K562 (cell line): ENCODE measurements around the gene HK1. TPM values are rescaled to one million over a fixed set of nuclear protein-coding genes. Genes with fewer than 3 reads are reported as not detected.

Experiments
- ATAC-seq: fragments of 200-7000 bp; cut with Tn5 transposase; 3 replicates; pipeline ENCODE4 v1.9.1; 2020; ENCODE audit warnings: moderate library complexity
- BruUV-seq: library from RNA; stranded (reverse); fragments of 400-500 nt; replicated peaks from 2 replicates; lab custom pipeline; 2021; lab: Mats Ljungman, UMichigan
- CTCF ChIA-PET: fragments of 300-600 bp; formaldehyde crosslinking; extraction: SDS; loops from one replicate; lab custom pipeline; 2021; ENCODE audit warnings: low intra/inter-chr PET ratio; lab: Yijun Ruan, JAX
- POLR2A ChIA-PET: fragments of 300-600, 350-650 bp; sonication (Branson Sonifier 250); formaldehyde crosslinking; extraction: SDS; loops from one replicate; lab custom pipeline; 2021; ENCODE audit warnings: antibody characterized with exemption, inconsistent platforms; lab: Yijun Ruan, JAX
- DNase-seq, 4 experiments: peaks; one replicate each; pipeline versions ENCODE4 v3.0.0 to v3.0.0-alpha.2; 2011 to 2018; ENCODE audit warnings: low spot score in 3 of 4, mixed read lengths in 3 of 4; ENCODE audit errors: extremely low read depth in 1 of 4
- FAIRE-seq: peaks from 2 replicates; lab custom pipeline; 2011; peaks lifted over from hg19 to GRCh38; lab: Jason Lieb, UNC
- H2AFZ ChIP-seq: 2 replicates; pipeline ENCODE4 v1.6.0; 2011; ENCODE audit warnings: low read depth, low read length, control low read depth, inconsistent platforms
- H3K27ac ChIP-seq: fragments of 200-600 bp; 3 replicates; pipeline ENCODE4 v1.8.0; 2011; ENCODE audit warnings: low read depth, mild to moderate bottlenecking, control low read depth, inconsistent platforms, low read length, moderate library complexity, mixed read lengths; ENCODE audit errors: extremely low read depth
- H3K27me3 ChIP-seq, 2 experiments: fragments of 300-600 bp in 1 of 2; 2 replicates in 1 of 2; 3 replicates in 1 of 2; pipeline versions ENCODE4 v1.6.0 to v1.8.0; 2011; ENCODE audit warnings: inconsistent platforms in 2 of 2, low read length in 2 of 2, mild to moderate bottlenecking in 1 of 2, mixed read lengths in 1 of 2, moderate library complexity in 1 of 2; ENCODE audit not compliant: control insufficient read depth in 2 of 2, insufficient read depth in 2 of 2
- H3K36me3 ChIP-seq: fragments of 300-600 bp; 3 replicates; pipeline ENCODE4 v1.8.0; 2011; ENCODE audit warnings: mild to moderate bottlenecking, low read length, inconsistent platforms; ENCODE audit not compliant: control insufficient read depth, insufficient read depth
- H3K4me1 ChIP-seq, 2 experiments: fragments of 200-600 bp in 1 of 2; replicated peaks in 1 of 2; 2 replicates in 1 of 2; 3 replicates in 1 of 2; pipeline versions ENCODE4 v1.5.1 to v1.8.0; 2011; ENCODE audit warnings: inconsistent platforms in 2 of 2, low read length in 2 of 2, mild to moderate bottlenecking in 1 of 2, mixed read lengths in 1 of 2, moderate library complexity in 1 of 2; ENCODE audit not compliant: control insufficient read depth in 2 of 2, insufficient read depth in 2 of 2
- H3K4me2 ChIP-seq: 2 replicates; pipeline ENCODE4 v1.6.1; 2011; ENCODE audit warnings: low read length, control low read depth, inconsistent platforms, mixed read lengths; ENCODE audit not compliant: insufficient read depth
- H3K4me3 ChIP-seq: fragments of 200-600 bp; sonication (generic), shearing (Covaris generic); 2 replicates; pipeline ENCODE4 v1.5.1; 2016; ENCODE audit warnings: control low read depth, inconsistent platforms
- H3K79me2 ChIP-seq: fragments of 200-600 bp; 3 replicates; pipeline ENCODE4 v1.8.0; 2011; ENCODE audit warnings: low read length, inconsistent platforms; ENCODE audit not compliant: control insufficient read depth, insufficient read depth
- H3K9ac ChIP-seq, 2 experiments: 2 replicates each; pipeline versions ENCODE4 v1.6.0 to v1.6.1; 2011; ENCODE audit warnings: low read depth in 2 of 2, low read length in 2 of 2, control low read depth in 1 of 2, inconsistent platforms in 1 of 2, mild to moderate bottlenecking in 1 of 2, mixed read lengths in 1 of 2; ENCODE audit not compliant: insufficient read depth in 1 of 2
- H3K9me1 ChIP-seq: one replicate; pipeline ENCODE4 v1.6.0; 2011; ENCODE audit warnings: inconsistent platforms, mild to moderate bottlenecking, low read length, moderate library complexity; ENCODE audit not compliant: control insufficient read depth, insufficient read depth
- H3K9me3 ChIP-seq: replicated peaks from 2 replicates; pipeline ENCODE4 v1.5.1; 2011; ENCODE audit warnings: low read depth, low read length, inconsistent platforms; ENCODE audit not compliant: control insufficient read depth, insufficient read depth
- H4K20me1 ChIP-seq: replicated peaks from 2 replicates; pipeline ENCODE4 v1.6.1; 2011; ENCODE audit warnings: low read length, inconsistent platforms, mixed read lengths; ENCODE audit not compliant: control insufficient read depth, insufficient read depth
- DPF2 ChIP-seq: fragments of 450-650 bp; IDR thresholded peaks from 2 replicates; pipeline ENCODE4 v1.6.1; 2016
- HSF4 ChIP-seq: fragments of 250-450 bp; sonication (Bioruptor Pico); IDR thresholded peaks from 2 replicates; pipeline ENCODE4 v2.1.2; 2022; ENCODE audit warnings: mild to moderate bottlenecking, moderate library complexity, borderline replicate concordance
- KAT8 ChIP-seq: fragments of 450-650 bp; IDR thresholded peaks from 2 replicates; pipeline ENCODE4 v1.6.1; 2016; ENCODE audit warnings: low read depth, mild to moderate bottlenecking
- MEF2A ChIP-seq: IDR thresholded peaks from 2 replicates; pipeline ENCODE4 v1.6.1; 2011; ENCODE audit warnings: low read depth, mild to moderate bottlenecking, low read length, moderate library complexity; ENCODE audit not compliant: control insufficient read depth
- PCBP2 ChIP-seq: fragments of 200-400 bp; formaldehyde crosslinking; IDR thresholded peaks from 2 replicates; pipeline ENCODE4 v1.6.1; 2018; ENCODE audit warnings: low read length, low read depth, mild to moderate bottlenecking, moderate library complexity; ENCODE audit not compliant: poor library complexity, severe bottlenecking
- PPARD ChIP-seq: fragments of 250-450 bp; sonication (Bioruptor Pico); IDR thresholded peaks from 2 replicates; pipeline ENCODE4 v1.8.0; 2022; ENCODE audit warnings: inconsistent platforms, mild to moderate bottlenecking, moderate library complexity
- RFX1 ChIP-seq: fragments of 450-650 bp; IDR thresholded peaks from 2 replicates; pipeline ENCODE4 v1.6.1; 2016; ENCODE audit warnings: mild to moderate bottlenecking, moderate library complexity
- SAP30 ChIP-seq: fragments of 200-600 bp; sonication (generic); IDR thresholded peaks from 2 replicates; pipeline ENCODE4 v1.6.1; 2012; ENCODE audit warnings: borderline replicate concordance, low read depth, mild to moderate bottlenecking, moderate library complexity, low read length, control low read depth, inconsistent platforms; ENCODE audit not compliant: insufficient read depth, poor library complexity, severe bottlenecking
- TFAM ChIP-seq: fragments of 250-450 bp; sonication (Bioruptor Pico); conservative IDR thresholded peaks from 2 replicates; pipeline ENCODE4 v1.5.0; 2021; ENCODE audit warnings: mild to moderate bottlenecking, moderate library complexity
- YBX1 ChIP-seq: fragments of 450-650 bp; IDR thresholded peaks from 2 replicates; pipeline ENCODE4 v1.7.1; 2016; ENCODE audit warnings: mild to moderate bottlenecking
- ZC3H11A ChIP-seq: IDR thresholded peaks from 2 replicates; pipeline ENCODE4 v1.6.1; 2012; ENCODE audit warnings: low read depth, low read length, improper control_type of control experiment
- ZC3H4 ChIP-seq: sonication (generic); formaldehyde crosslinking; IDR thresholded peaks from 2 replicates; pipeline ENCODE4 v1.9.0; 2021; ENCODE audit warnings: missing genetic modification reagents, borderline replicate concordance
- ZNF717 ChIP-seq: fragments of 250-450 bp; sonication (Bioruptor Pico); IDR thresholded peaks from 2 replicates; pipeline ENCODE4 v1.5.0; 2021
- WGBS: fragments of 100-300 bp; shearing (Covaris generic); methylation state at CpG from one replicate; pipeline ENCODE4 v1.1.6; 2016; ENCODE audit warnings: low coverage, mixed read lengths; ENCODE audit not compliant: insufficient coverage; ENCODE audit errors: missing lambda C conversion rate; 5-methylcytosine and 5-hydroxymethylcytosine counted together
- in situ Hi-C: fragments of 300-500 bp; cut with MboI; formaldehyde crosslinking; loops from 4 replicates; pipeline ENCODE4 v1.15.0; 2018; ENCODE audit warnings: inconsistent platforms, mixed read lengths
- intact Hi-C: fragments of 100-400 bp; cut with micrococcal nuclease; formaldehyde crosslinking; loops from 2 replicates; pipeline ENCODE4 v1.14.2; 2022
- polyA plus RNA-seq, 8 experiments: library from polyadenylated mRNA; depleted of rRNA in 4 of 8; stranded (reverse) in 5 of 8; unstranded in 3 of 8; fragments of >200 nt; fragmentation: Nextera tagmentation in 2 of 8; fragmentation: Illumina TruSeq in 1 of 8; extraction: Ambion mirVana in 2 of 8; extraction: Trizol in 1 of 8; gene quantifications; 2 replicates each; pipeline versions ENCODE4 v1.2.1 to v1.2.3, GENCODE V29; 2011 to 2014; ENCODE audit warnings: inconsistent platforms in 1 of 8, missing spikeins in 1 of 8
- total RNA-seq, 7 experiments: library from RNA; depleted of rRNA in 6 of 7; stranded (reverse); fragments of >200 nt in 6 of 7; fragmentation: Illumina TruSeq in 2 of 7; extraction: Trizol in 2 of 7; gene quantifications; 2 replicates each; pipeline versions ENCODE4 v1.2.1 to v1.2.3, GENCODE V29; 2011 to 2021; ENCODE audit warnings: low replicate concordance in 1 of 7
- TF ChIP-seq, protein P1 (sequence below): fragments of 250-450 bp; sonication (Bioruptor Pico); IDR thresholded peaks from 2 replicates; pipeline ENCODE4 v1.4.0; 2020

HK1 gene
- total and polyA plus RNA-seq, 9 of the 15 experiments (the other 6 are each of a cell fraction or from before 2014, with no cell fraction given): 29.2 to 444 (median 193) TPM

DNA sequence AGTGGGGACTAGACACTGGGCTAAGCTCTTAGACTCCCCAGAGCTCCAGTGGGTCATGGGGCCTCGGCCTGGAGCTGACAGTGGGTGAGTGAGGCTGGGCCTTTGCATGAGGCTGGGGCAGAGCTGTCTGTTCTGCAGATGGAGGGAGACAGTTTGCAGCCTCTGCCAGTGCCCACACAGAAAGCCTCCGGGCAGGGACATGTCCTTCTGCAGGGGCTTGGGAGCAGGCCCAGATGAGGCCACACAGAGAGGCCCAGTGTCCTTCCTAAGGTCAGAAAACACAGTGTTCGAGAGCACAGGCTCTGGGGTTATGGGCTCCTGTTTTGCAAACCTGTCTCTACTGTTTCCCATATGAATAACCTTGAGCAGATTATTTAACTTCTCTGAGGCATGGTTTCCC, 25.1 kb upstream of the HK1 start:
- Histone ChIP-seq H3K4me2 (no peak overlapping the region), H4K20me1 (no peaks in the 10 kb centered on the region), H3K36me3 (no peaks in the 10 kb centered on the region), H2AFZ (peak overlapping the region; percentile 30; the same call in 1 of the 2 replicates), H3K9ac (0 out of 4 replicates have a peak overlapping the region, but pooled peaks of 1 of the 2 experiments have one; percentile 15), H3K27me3 (no peaks in the 10 kb centered on the region), H3K79me2 (no peaks in the 10 kb centered on the region), H3K9me3 (no peaks in the 10 kb centered on the region), H3K9me1 (no peaks in the 10 kb centered on the region), H3K4me1 (peaks cover 0 to 11% of the 10 kb centered on the region in 2 experiments; a peak in 2 of 5 replicates), H3K4me3 (no peak overlapping the region), H3K27ac (no peak overlapping the region)
- ATAC-seq (no peak), DNase-seq (no peak), FAIRE-seq (no peak)
- TF ChIP-seq SAP30 (no peak), PPARD (no peak), PCBP2 (no peak), RFX1 (no peak), MEF2A (no peak), YBX1 (no peak), ZC3H11A (no peak), ZC3H4 (CRISPR knock-in tag) (no peak), HSF4 (CRISPR knock-in tag) (no peak), KAT8 (no peak), ZNF717 (CRISPR knock-in tag) (no peak), TFAM (no peak), DPF2 (no peak)
- TF ChIP-seq, protein P1, sequence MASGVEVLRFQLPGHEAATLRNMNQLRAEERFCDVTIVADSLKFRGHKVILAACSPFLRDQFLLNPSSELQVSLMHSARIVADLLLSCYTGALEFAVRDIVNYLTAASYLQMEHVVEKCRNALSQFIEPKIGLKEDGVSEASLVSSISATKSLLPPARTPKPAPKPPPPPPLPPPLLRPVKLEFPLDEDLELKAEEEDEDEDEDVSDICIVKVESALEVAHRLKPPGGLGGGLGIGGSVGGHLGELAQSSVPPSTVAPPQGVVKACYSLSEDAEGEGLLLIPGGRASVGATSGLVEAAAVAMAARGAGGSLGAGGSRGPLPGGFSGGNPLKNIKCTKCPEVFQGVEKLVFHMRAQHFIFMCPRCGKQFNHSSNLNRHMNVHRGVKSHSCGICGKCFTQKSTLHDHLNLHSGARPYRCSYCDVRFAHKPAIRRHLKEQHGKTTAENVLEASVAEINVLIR: no peak
- in situ Hi-C loops (no loop called here), intact Hi-C loops (no loop called here)
- ChIA-PET CTCF (no interaction called here), POLR2A (interaction anchor here (0.6 to 1.2 kb wide), 4 partner anchors 11 to 84 kb away, joined by 3 read pairs; no protein-coding TSS in a partner anchor)
- BruUV-seq: no TSS peak
- 22% methylated on average over 3 of the region's 3 CpGs for WGBS
